ENCODE measurements around the gene FBXO4. TPM values are rescaled to one million over a fixed set of nuclear protein-coding genes. Genes with fewer than 3 reads are reported as not detected.

The FBXO4 gene
- polyA plus RNA-seq, 2 of the 4 experiments (the other 2 are of a cell fraction) = 9.8 to 22.5 TPM

GRCh38 chr5:41924872-41925554 lies at the start of gene FBXO4 (continued):
- TF ChIP-seq, protein P1, sequence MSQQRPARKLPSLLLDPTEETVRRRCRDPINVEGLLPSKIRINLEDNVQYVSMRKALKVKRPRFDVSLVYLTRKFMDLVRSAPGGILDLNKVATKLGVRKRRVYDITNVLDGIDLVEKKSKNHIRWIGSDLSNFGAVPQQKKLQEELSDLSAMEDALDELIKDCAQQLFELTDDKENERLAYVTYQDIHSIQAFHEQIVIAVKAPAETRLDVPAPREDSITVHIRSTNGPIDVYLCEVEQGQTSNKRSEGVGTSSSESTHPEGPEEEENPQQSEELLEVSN (IDR thresholded peaks at IDR 0.05; ENCODE audit: borderline replicate concordance, low read depth) = peak; percentile 88
- TF ChIP-seq, protein P2, sequence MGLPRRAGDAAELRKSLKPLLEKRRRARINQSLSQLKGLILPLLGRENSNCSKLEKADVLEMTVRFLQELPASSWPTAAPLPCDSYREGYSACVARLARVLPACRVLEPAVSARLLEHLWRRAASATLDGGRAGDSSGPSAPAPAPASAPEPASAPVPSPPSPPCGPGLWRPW (IDR thresholded peaks at IDR 0.05) = no peak
- peak in 1 of 2 experiments; percentile 69; a peak in 3 of 5 replicates for TF ChIP-seq JUN (IDR thresholded peaks at IDR 0.05)

- Histone ChIP-seq H3K27ac (no peak overlapping the region), H3K9me3 (no peaks in the 10 kb centered on the region), H3K4me3 (no peak overlapping the region), H3K4me1 (no peaks in the 10 kb centered on the region), H3K4me2 (no peak overlapping the region)
- CTCF ChIA-PET = interaction anchor here (2.3 kb wide), 1 partner anchor 21 kb away, joined by 7 read pairs; no protein-coding TSS in a partner anchor
- POLR2A ChIA-PET = no interaction called here
- ATAC-seq = no peak
- 4% methylated on average over 2 of the region's 2 CpGs for WGBS (ENCODE audit: missing lambda C conversion rate)
- DNase-seq (ENCODE audit: low read depth in 1 of 2, low spot score in 1 of 2) = no peak
- no peak for FAIRE-seq
- TF ChIP-seq JUNB (IDR thresholded peaks at IDR 0.05) (no peak), PHF8 (IDR thresholded peaks at IDR 0.05; ENCODE audit: borderline replicate concordance, low read depth) (no peak), EHF (CRISPR knock-in tag; IDR thresholded peaks at IDR 0.05) (no peak), POLR2AphosphoS2 (conservative IDR thresholded peaks at IDR 0.05; ENCODE audit: low read length) (no peak), CBX8 (IDR thresholded peaks at IDR 0.05) (no peak), ATOH8 (CRISPR knock-in tag; IDR thresholded peaks at IDR 0.05; ENCODE audit: low read depth) (no peak), CTCF (IDR thresholded peaks at IDR 0.05) (no peak), HEYL (CRISPR knock-in tag; IDR thresholded peaks at IDR 0.05) (no peak), MAX (IDR thresholded peaks at IDR 0.05) (no peak), MAZ (IDR thresholded peaks at IDR 0.05; ENCODE audit: borderline replicate concordance, low read depth, low read length) (no peak), REST (IDR thresholded peaks at IDR 0.05) (no peak), ZC3H11A (IDR thresholded peaks at IDR 0.05) (no peak), FOSL2 (IDR thresholded peaks at IDR 0.05) (no peak), FOSL2 (CRISPR knock-in tag; IDR thresholded peaks at IDR 0.05) (no peak), RARB (CRISPR knock-in tag; IDR thresholded peaks at IDR 0.05) (no peak), MAFK (IDR thresholded peaks at IDR 0.05; ENCODE audit: partially characterized antibody) (no peak), CEBPB (IDR thresholded peaks at IDR 0.05) (no peak), ZNF302 (CRISPR knock-in tag; IDR thresholded peaks at IDR 0.05) (no peak), RNF2 (IDR thresholded peaks at IDR 0.05; ENCODE audit: borderline replicate concordance, low read depth) (no peak), HOXA7 (CRISPR knock-in tag; IDR thresholded peaks at IDR 0.05) (no peak), JUN (IDR thresholded peaks at IDR 0.05) (no peak)
Observed at GRCh38 chr5:41876678-41877077, 48.4 kb upstream of the FBXO4 start.
